ENCODE data around the gene ARHGAP28.

DNA sequence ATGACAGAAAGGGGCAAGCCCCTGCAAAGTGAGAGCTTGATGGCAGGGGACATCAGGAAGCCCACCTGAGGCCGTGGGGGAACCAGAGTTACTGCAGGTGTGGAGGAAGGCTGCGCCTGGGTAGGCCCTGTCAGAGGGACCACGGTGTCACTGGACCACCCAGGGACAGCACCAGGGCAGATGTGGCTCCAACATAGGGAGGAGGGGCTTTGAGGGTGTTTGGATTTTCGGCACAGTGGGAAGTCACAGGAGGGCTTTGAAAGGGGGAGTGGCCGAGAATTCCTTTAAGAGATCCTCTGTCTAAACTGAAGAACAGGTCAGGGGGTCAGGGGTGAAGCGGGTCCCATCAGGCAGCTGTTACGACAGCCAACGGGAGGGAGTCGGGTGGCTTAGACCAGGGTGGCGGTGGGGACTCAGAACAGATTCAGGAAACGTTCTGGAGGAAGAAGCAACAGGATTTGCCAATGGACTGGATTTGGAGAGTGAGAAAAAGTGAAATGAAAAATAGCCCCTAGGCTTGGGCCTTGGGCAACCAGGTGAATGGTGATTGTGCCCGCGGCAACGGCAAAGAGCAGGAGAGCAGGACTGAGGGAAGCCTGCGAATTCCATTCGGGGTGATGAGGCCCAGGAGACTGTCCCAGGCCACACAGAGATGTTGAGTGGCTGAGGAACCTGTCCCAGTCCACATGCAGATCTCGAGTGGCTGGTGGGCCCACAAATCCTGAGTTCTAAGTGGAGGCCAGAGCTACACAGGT, 222.0 kb downstream of the ARHGAP28 start:
- TF ChIP-seq POLR2A (IDR thresholded peaks at IDR 0.05; ENCODE audit: low read depth, low read length) (no peak), POLR2AphosphoS5 (IDR thresholded peaks at IDR 0.05; ENCODE audit: low read depth, low read length) (no peak), SPI1 (IDR thresholded peaks at IDR 0.05; ENCODE audit: low read depth, low read length) (no peak), TAF1 (IDR thresholded peaks at IDR 0.05; ENCODE audit: low read depth, low read length) (no peak)

Data from GM12891 (cell line).